Omental fat pad (tissue), 4 donors: Measurements from ENCODE around the gene ENTHD1. TPM values are rescaled to one million over a fixed set of nuclear protein-coding genes. Genes with fewer than 3 reads are reported as not detected.

Experiments
- ATAC-seq: fragments of 150-250 bp; one replicate; pipeline ENCODE4 v1.9.1; 2016; ENCODE audit warnings: mild to moderate bottlenecking, moderate library complexity; ENCODE audit not compliant: low FRiP score
- DNase-seq: peaks from one replicate; pipeline ENCODE4 v3.0.0-alpha.2; 2019; ENCODE audit warnings: low spot score
- small RNA-seq: library from RNA; depleted of rRNA; stranded (forward); fragments of <200 nt; gene quantifications from one replicate; pipeline ENCODE3, GENCODE V24; 2016
- total RNA-seq, 4 donors: library from RNA; depleted of rRNA; stranded (reverse); fragments of >200 nt; gene quantifications; one replicate each; pipeline ENCODE4 v1.1.0, GENCODE V29; 2016
- TF ChIP-seq, protein P1 (sequence below), 3 donors: fragments of 450-650 bp; IDR thresholded peaks; one replicate each; pipeline ENCODE4 v1.5.1; 2016 to 2017; ENCODE audit warnings: antibody characterized with exemption in 3 of 3, mild to moderate bottlenecking in 3 of 3, moderate library complexity in 2 of 3

ENTHD1 gene
- total RNA-seq, 4 donors from 2014 or later: not detected

DNA sequence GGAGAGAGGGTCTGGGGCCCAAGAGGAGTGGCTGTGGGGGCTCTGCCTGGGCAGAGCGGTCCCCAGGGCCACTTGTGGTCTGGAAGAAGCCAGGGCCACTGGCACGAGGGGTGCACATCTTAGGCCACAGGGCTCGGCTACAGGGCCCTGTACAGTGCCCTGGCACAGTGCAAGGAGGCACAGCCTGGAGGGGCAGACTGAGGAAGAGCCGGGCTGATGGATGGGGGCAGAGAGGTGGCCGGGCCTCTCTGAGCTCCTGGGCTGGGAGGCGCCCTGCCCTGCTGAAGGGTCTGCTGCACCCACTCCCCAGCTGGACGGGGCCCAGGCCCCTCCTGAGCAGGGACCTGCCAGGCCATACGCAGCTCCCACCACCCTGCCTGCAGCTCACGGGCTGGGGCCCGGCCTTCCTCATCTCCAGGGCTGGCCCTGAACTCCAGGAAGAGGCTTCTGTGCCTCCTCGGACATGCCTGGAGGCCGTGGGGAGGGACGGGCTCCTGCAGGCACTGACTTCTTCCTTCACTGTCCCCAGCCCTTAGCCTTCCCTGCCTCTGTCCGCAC is 199.5 kb downstream of the ENTHD1 start:
- DNase-seq: no peak
- TF ChIP-seq, protein P1, sequence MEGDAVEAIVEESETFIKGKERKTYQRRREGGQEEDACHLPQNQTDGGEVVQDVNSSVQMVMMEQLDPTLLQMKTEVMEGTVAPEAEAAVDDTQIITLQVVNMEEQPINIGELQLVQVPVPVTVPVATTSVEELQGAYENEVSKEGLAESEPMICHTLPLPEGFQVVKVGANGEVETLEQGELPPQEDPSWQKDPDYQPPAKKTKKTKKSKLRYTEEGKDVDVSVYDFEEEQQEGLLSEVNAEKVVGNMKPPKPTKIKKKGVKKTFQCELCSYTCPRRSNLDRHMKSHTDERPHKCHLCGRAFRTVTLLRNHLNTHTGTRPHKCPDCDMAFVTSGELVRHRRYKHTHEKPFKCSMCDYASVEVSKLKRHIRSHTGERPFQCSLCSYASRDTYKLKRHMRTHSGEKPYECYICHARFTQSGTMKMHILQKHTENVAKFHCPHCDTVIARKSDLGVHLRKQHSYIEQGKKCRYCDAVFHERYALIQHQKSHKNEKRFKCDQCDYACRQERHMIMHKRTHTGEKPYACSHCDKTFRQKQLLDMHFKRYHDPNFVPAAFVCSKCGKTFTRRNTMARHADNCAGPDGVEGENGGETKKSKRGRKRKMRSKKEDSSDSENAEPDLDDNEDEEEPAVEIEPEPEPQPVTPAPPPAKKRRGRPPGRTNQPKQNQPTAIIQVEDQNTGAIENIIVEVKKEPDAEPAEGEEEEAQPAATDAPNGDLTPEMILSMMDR (IDR thresholded peaks at IDR 0.05): no peak
- no peak for ATAC-seq

Small RNA genes lying within 50 kb of the gene (small RNA-seq; reads per million reads assigned to genes)
- gene RN7SKP210: not detected

Other genes starting within 250 kb of the ENTHD1 start
- gene GRAP2, start 7.3 kb upstream of the ENTHD1 start, total RNA-seq: 1 to 10 TPM; 1.0 to 9.5 (median 3.7) TPM
- not detected for gene TMA7B, start 66.6 kb upstream of the ENTHD1 start, total RNA-seq
- gene FAM83F, start 101.2 kb upstream of the ENTHD1 start, total RNA-seq: under 1 TPM; 0.37 to 0.84 (median 0.57) TPM